Activated naive CD4-positive, alpha-beta T cell treated with anti-CD3 and anti-CD28 coated beads, Interleukin-2, amount 10 ng/mL, durations not matched to agents 7 days and 5 days (primary cell): ENCODE data around the gene CHRNB4.
A peak's percentile ranks its signal among the peaks of the same experiment; 100 is the strongest.
"Not testable (repeated sequence)": the region's sequence is repeated elsewhere in the genome, so short reads cannot be mapped to it uniquely, and the experiment has no call there.

ENCODE experiments used
- CTCF ChIA-PET: fragments of 350-600 bp; sonication (Branson Sonifier 250); formaldehyde crosslinking; loops from one replicate; lab custom pipeline; 2021; ENCODE audit warnings: antibody characterized with exemption; lab: Charles Lee
- DNase-seq: peaks from one replicate; pipeline ENCODE4 v3.0.0-alpha.2; 2020
- H3K27ac Mint-ChIP-seq: one replicate; pipeline ENCODE4 v1.8.0; 2021; ENCODE audit warnings: mild to moderate bottlenecking, moderate library complexity, mixed read lengths
- H3K27me3 Mint-ChIP-seq: one replicate; pipeline ENCODE4 v1.8.0; 2021; ENCODE audit warnings: mild to moderate bottlenecking, mixed read lengths
- H3K36me3 Mint-ChIP-seq: one replicate; pipeline ENCODE4 v1.8.0; 2021; ENCODE audit warnings: mixed read lengths
- H3K4me1 Mint-ChIP-seq: one replicate; pipeline ENCODE4 v1.8.0; 2021; ENCODE audit warnings: mixed read lengths
- H3K4me3 Mint-ChIP-seq: one replicate; pipeline ENCODE4 v1.8.0; 2021; ENCODE audit warnings: mild to moderate bottlenecking, moderate library complexity, mixed read lengths
- H3K9me3 Mint-ChIP-seq: one replicate; pipeline ENCODE4 v1.8.0; 2021; ENCODE audit warnings: mixed read lengths

The CHRNB4 gene

DNA sequence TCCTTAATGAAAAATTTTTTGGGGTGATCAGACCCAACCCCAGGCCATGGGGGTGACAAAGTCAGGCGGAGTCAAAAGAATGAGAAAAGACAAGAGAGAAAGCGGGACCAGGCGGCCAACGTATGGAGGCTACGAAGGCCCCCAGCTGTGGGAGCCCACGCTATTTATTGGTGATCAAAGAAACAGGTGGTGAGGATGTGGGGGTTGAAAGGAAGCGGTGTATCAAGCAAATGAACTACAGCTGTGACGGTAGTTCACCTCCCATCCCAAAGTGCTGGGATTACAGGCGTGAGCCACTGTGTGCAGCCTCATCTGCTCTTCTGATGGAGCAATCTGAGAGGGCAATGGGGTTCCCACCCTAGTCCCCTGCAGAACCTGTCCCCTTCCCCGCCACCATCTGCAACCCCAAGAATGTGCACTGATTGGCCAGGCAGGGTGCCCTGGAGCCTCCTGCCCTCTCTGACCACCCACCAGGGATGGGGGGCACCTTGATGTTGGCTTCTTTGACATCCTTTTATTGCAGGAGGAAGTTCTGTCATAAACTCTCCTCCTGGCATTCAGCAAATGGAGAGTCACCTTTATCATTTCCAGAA is 19.1 kb downstream of the CHRNB4 start:
- no peak for DNase-seq
- Mint-ChIP-seq H3K4me3 (no peak overlapping the region), H3K27ac (no peak overlapping the region), H3K4me1 (peaks cover 20% of the 10 kb centered on the region), H3K27me3 (peaks cover 92% of the 10 kb centered on the region), H3K9me3 (no peaks in the 10 kb centered on the region), H3K36me3 (no peaks in the 10 kb centered on the region)
- CTCF ChIA-PET, result interaction anchor here (0.9 to 1.2 kb wide), 2 partner anchors 16 to 118 kb away, joined by 4 to 5 read pairs; no protein-coding TSS in a partner anchor

DNA sequence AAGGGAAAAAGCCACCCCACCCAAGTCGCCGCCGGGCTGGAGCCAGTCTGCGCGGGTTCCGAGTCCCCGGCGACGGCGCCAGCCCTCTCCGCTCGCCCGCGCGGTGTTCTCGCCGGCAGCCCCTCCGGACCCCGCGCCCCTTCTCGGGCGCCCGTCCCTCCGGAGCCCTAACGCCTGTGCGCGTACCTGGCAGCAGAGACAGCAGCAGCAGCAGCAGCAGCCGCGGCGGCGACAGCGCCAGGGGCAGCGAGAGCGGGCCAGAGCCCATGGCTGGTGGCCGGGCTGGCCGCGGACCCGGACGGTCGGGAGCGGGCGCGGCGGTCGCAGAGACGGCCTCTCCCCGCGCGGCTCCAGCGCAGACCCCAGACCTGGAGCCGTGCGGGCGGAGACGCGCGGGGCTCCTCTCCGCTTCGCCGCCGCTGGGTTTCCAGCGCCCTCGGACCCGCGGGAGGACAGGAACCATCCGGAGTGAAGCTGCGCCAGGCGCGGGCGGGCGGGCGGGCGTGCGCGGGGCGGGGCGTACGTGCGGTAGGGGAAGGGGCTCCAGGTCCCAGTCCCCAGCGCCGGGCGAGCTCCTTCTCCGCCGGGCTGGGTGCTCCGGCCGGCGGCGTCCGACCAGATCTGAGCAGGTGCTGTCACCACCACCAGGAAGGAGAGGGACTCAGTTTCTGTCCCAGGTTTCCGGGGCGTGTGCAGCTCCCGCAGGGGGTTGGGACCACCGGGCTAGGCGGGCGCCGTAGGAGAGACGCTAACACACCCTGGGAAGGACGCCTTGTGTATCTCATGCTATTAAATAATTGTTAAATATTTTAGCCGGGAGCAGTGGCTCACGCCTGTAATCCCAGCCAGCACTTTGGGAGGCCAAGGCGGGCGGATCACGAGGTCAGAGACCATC is 20.2 kb downstream of the CHRNB4 start, which contains the start of gene CHRNA3:
TSS of gene CHRNA3 (minus strand) at position 470 of the 895 bp plus-strand sequence. CDS start at position 268, 202 bp downstream.
- peaks cover 20% of the 10 kb centered on the region for H3K4me1 Mint-ChIP-seq
- peak within 1 kb of the TSS; percentile 29 for H3K4me3 Mint-ChIP-seq
- no peak for DNase-seq
- peaks cover 89% of the 10 kb centered on the region for H3K27me3 Mint-ChIP-seq
- no peaks in the 10 kb centered on the region for H3K36me3 Mint-ChIP-seq
- H3K27ac Mint-ChIP-seq, result no peak within 1 kb of the TSS
- H3K9me3 Mint-ChIP-seq, result no peaks in the 10 kb centered on the region
- CTCF ChIA-PET, result interaction anchor here (0.7 to 3.8 kb wide), 5 partner anchors 18 to 119 kb away, joined by 3 to 29 read pairs (median 4); no protein-coding TSS in a partner anchor

DNA sequence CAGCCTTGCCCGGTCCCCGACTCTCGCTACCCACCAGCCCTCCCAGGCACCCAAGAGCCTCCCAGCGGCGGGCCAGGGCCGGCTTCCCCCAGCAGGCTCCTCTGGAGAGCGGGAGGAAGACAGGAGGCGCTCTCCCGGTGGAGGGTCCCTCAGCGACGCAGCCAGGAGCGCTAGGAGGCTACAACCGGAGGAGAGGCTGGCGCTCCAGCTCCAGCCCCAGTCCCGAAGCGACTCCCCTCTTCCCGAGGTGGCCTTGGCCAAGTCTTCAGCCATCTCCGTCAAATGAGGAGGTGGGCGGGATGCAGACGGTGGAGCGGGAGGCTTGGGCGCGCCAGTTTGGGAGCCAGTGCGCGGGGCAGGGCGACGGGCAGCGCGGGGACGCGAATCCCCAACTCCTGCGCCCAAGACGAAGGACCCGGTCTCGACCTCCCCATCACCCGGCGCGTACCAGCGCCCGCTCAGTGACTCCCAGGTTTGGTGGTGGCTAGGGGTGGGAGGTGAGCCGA is 20.9 kb downstream of the CHRNB4 start:
- CTCF ChIA-PET, result interaction anchor here (1.0 to 3.8 kb wide), 5 partner anchors 11 to 131 kb away, joined by 3 to 29 read pairs (median 4); no protein-coding TSS in a partner anchor
- Mint-ChIP-seq H3K4me3 (no peak overlapping the region), H3K4me1 (peaks cover 20% of the 10 kb centered on the region), H3K27ac (no peak overlapping the region), H3K9me3 (no peaks in the 10 kb centered on the region), H3K27me3 (peaks cover 86% of the 10 kb centered on the region), H3K36me3 (no peaks in the 10 kb centered on the region)
- no peak for DNase-seq

DNA sequence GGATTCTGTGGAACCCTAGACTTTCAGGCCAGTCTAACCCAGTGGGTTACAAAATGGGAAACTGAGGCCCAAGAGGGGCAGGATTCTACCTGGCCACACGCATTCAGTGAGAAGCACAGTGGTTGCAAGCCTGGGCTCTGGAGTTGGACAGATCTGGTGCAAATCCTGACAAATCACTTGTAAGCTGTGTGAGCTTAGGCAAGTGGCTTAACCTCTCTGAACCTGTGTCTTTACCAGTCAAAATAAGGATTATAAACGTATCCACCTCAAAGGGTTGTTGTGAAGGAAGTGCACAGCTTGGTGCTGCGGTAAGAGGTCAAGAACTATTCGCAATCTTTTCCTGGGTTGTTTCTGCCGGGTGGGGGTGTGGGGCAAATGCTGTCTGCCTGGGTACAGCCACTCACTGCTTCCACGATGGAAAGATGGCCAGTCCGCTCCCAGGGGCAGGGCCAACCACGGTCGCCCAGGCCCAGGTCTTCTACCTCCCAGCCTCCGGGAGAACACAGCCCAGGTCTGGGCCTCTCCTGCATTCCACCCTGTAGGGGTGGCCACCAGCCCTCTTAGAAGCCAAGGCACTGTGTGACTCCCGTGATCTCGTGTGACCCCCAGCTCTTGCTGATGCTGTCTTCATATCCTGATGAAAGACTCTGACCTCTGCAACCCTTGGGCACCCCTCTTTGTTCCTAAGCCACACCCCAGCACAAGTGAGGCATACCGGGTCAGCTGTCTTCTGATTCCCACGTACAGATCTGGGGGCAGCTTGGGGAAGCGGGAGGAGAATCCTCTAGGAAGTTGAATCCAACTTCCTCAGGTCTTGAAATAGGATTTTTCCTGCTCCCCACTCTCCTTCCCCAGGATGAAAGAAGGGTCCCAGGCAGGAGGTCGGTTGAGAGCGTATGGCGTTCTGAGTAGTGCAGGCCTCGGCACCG is 21.7 kb downstream of the CHRNB4 start:
- Mint-ChIP-seq H3K4me1 (peaks cover 20% of the 10 kb centered on the region), H3K27me3 (peaks cover 84% of the 10 kb centered on the region), H3K9me3 (no peaks in the 10 kb centered on the region), H3K27ac (no peak overlapping the region), H3K36me3 (no peaks in the 10 kb centered on the region), H3K4me3 (no peak overlapping the region)
- CTCF ChIA-PET, result interaction anchor here (0.6 to 3.8 kb wide), 12 partner anchors 12 to 189 kb away, joined by 3 to 29 read pairs (median 4); partner anchors contain the start of gene CHRNB4
- no peak for DNase-seq

DNA sequence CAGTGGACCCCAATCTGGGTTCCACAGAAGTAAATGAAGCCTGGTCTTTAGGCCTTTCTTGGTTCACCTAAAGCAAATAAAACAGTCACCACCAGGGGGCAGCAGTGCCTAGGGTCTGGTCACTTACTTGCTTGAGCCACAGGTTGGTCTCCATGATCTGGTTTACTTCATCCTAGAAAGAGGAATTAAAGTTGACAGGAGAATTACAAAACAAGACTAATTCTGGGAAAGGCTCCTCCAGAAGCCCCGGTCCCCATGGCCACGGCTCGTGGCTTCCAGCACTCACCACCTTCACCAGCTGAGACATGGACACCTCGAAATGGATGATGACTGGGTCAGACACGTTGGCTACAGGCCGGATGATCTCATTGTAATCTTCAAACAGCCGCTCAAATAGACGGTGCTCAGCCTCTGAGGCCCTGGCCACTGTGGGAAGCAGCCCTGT is 22.5 kb downstream of the CHRNB4 start:
- no peak overlapping the region for H3K4me3 Mint-ChIP-seq
- H3K9me3 Mint-ChIP-seq, result no peaks in the 10 kb centered on the region
- H3K36me3 Mint-ChIP-seq, result no peaks in the 10 kb centered on the region
- CTCF ChIA-PET, result interaction anchor here (0.7 to 3.8 kb wide), 9 partner anchors 18 to 190 kb away, joined by 3 to 29 read pairs (median 4); no protein-coding TSS in a partner anchor
- H3K27me3 Mint-ChIP-seq, result peaks cover 76% of the 10 kb centered on the region
- DNase-seq, result peak; percentile 87
- peaks cover 20% of the 10 kb centered on the region for H3K4me1 Mint-ChIP-seq
- H3K27ac Mint-ChIP-seq, result no peak overlapping the region

DNA sequence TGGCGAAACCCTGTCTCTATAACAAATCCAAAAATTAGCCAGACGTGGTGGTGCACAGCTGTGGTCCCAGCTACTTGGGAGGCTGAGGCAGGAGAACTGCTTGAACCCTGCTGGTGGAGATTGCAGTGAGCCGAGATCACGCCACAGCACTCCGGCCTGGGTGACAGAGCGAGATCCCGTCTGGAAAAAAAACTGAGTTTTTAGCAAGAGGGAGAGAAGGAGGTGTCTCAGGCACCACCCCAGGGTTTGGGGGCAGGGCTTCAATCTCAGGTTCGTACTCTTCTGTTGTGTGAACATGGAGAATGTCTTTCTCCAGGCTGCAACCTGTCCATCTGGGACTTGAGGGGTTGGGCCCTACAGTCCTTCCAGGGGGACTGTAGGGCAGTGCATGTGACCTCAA is 22.9 kb downstream of the CHRNB4 start:
- H3K27me3 Mint-ChIP-seq, result peaks cover 72% of the 10 kb centered on the region
- CTCF ChIA-PET, result interaction anchor here (1.0 to 3.8 kb wide), 3 partner anchors 89 to 123 kb away, joined by 3 to 29 read pairs (median 4); no protein-coding TSS in a partner anchor

DNA sequence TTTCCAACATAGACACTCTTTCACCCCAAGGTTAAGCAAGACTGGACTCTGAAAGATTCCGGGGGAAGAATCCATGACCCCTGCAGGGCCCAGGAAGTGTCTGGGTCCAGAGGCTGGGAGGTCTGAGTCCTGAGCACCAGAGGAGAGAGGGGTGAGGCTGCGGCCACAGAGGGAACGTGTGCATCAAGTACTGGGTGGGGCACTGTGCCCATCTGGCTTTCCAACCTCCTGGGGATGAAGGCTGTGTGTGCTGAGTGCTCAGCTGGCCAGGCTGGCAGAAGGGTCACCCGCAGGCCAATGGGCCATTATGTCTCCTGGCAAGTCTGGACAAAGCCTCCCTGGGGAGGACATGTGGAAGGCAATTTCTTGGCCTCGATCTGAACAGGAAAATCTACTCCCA is 23.5 kb downstream of the CHRNB4 start:
- no peak for DNase-seq
- Mint-ChIP-seq H3K36me3 (no peaks in the 10 kb centered on the region), H3K27me3 (peaks cover 67% of the 10 kb centered on the region), H3K27ac (no peak overlapping the region), H3K4me1 (peaks cover 20% of the 10 kb centered on the region), H3K4me3 (no peak overlapping the region), H3K9me3 (no peaks in the 10 kb centered on the region)
- CTCF ChIA-PET, result interaction anchor here (1.0 to 3.8 kb wide), 3 partner anchors 89 to 123 kb away, joined by 3 to 29 read pairs (median 4); no protein-coding TSS in a partner anchor

More for the DNA sequence above, 22.9 kb downstream of the CHRNB4 start:
- Mint-ChIP-seq H3K9me3 (no peaks in the 10 kb centered on the region), H3K4me1 (peaks cover 20% of the 10 kb centered on the region), H3K36me3 (no peaks in the 10 kb centered on the region), H3K4me3 (no peak overlapping the region), H3K27ac (no peak overlapping the region)
- DNase-seq, result no peak

DNA sequence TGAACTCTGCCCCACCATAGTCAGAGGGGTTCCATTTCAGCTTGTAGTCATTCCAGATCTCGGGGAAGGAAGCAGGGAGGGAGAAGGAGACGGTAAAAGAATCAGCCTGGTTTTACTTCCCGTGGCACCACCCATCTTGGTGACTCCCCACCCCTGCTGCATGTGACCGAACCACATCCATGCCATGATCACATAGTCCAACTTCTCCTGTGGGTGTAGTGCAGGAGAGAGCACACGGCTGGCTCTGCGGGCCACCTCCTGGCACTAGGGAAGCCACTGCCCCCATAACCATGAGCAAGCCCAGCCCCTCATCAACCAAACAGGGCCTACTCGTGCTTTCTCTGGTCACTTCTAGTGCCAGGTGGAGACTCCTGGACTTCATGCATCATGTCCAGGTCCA is 23.9 kb downstream of the CHRNB4 start:
- no peak overlapping the region for H3K4me3 Mint-ChIP-seq
- H3K27me3 Mint-ChIP-seq, result peaks cover 62% of the 10 kb centered on the region
- H3K27ac Mint-ChIP-seq, result no peak overlapping the region
- CTCF ChIA-PET, result interaction anchor here (1.0 kb wide), 2 partner anchors 90 to 124 kb away, joined by 3 to 4 read pairs; no protein-coding TSS in a partner anchor
- peaks cover 19% of the 10 kb centered on the region for H3K4me1 Mint-ChIP-seq
- H3K9me3 Mint-ChIP-seq, result no peaks in the 10 kb centered on the region
- H3K36me3 Mint-ChIP-seq, result no peaks in the 10 kb centered on the region
- no peak for DNase-seq

DNA sequence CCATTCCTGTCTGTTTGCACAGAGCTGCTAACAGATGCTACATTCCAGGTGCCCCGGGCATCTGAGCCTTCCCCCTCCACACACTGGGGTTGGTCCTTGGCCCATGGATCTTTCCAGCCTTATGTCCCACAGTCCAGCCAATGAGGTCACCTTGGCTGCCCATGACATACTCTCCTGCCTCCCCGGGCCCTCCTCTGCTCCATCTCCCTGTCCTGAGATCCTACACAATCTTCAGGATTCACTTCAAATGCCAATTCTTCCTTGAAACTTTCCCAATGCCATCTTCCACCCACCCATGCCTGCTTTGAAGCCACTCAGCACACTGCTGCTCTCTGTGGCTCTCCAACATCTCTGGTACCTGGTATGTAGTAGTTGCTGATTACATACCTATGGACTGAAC is 24.5 kb downstream of the CHRNB4 start:
- H3K27me3 Mint-ChIP-seq, result peaks cover 56% of the 10 kb centered on the region

DNA sequence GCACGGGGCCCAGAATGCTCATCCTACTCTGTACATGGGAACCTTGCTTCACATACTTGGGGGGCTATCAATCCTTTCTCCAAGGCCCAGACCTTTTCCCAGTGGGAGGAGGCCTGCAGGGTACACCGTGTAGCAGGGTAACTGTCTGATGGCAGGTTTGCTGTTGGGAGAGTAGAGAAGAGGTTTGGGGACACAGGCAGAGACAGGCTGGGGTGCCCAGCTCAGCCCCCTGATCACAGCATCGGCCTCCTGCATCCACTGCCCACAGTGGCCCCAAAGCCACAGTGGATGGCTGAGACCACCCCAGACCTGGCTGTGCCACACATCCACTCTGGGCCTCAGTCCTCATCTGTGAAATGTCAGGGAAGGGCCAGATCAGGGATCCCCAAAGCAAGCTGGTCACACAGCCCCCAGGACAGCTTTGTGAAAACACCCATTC is 25.8 kb downstream of the CHRNB4 start:
- H3K27me3 Mint-ChIP-seq, result peaks cover 44% of the 10 kb centered on the region
- no peaks in the 10 kb centered on the region for H3K36me3 Mint-ChIP-seq
- peak overlapping the region; percentile 42 for H3K27ac Mint-ChIP-seq
- no peaks in the 10 kb centered on the region for H3K9me3 Mint-ChIP-seq
- no peak for DNase-seq
- no peak overlapping the region for H3K4me3 Mint-ChIP-seq
- peaks cover 8% of the 10 kb centered on the region for H3K4me1 Mint-ChIP-seq
- CTCF ChIA-PET, result interaction anchor here (2.7 kb wide), 1 partner anchor 95 kb away, joined by 11 read pairs; no protein-coding TSS in a partner anchor

More for the DNA sequence above, 24.5 kb downstream of the CHRNB4 start:
- no peak overlapping the region for H3K4me3 Mint-ChIP-seq
- peaks cover 14% of the 10 kb centered on the region for H3K4me1 Mint-ChIP-seq
- DNase-seq, result no peak
- no peaks in the 10 kb centered on the region for H3K9me3 Mint-ChIP-seq
- H3K36me3 Mint-ChIP-seq, result no peaks in the 10 kb centered on the region
- no peak overlapping the region for H3K27ac Mint-ChIP-seq
- CTCF ChIA-PET, result interaction anchor here (2.7 kb wide), 1 partner anchor 93 kb away, joined by 11 read pairs; no protein-coding TSS in a partner anchor

DNA sequence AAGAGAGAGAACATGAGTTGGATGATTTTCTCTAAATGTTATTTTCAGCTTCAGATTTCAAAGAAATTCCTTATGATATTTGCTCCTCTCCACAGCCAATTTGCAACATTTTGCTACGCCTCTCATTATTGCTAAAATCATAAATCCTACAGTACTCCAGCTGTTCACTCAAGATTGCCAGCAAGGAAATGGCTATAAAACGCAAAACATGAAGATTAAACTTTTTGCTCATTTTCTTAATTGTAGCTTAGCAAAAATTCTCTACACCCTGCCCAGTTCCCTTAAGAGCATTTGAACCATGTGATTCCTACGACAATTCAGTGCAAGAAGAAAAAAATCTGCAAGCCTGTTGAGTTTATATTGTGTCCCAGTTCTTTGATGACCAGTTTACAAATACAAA is 27.0 kb downstream of the CHRNB4 start:
- CTCF ChIA-PET, result interaction anchor here (2.7 kb wide), 1 partner anchor 96 kb away, joined by 11 read pairs; no protein-coding TSS in a partner anchor
- no peak overlapping the region for H3K27ac Mint-ChIP-seq
- DNase-seq, result no peak
- H3K4me3 Mint-ChIP-seq, result no peak overlapping the region
- no peaks in the 10 kb centered on the region for H3K9me3 Mint-ChIP-seq
- peaks cover 5% of the 10 kb centered on the region for H3K4me1 Mint-ChIP-seq
- no peaks in the 10 kb centered on the region for H3K36me3 Mint-ChIP-seq
- peaks cover 32% of the 10 kb centered on the region for H3K27me3 Mint-ChIP-seq

DNA sequence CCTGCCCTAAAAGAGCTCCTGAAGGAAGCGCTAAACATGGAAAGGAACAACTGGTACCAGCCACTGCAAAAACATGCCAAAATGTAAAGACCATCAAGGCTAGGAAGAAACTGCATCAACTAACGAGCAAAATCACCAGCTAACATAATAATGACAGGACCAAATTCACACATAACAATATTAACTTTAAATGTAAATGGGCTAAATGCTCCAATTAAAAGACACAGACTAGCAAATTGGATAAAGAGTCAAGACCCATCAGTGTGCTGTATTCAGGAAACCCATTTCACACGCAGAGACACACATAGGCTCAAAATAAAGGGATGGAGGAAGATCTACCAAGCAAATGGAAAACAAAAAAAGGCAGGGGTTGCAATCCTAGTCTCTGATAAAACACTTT is 31.5 kb downstream of the CHRNB4 start:
- H3K9me3 Mint-ChIP-seq, H3K4me3 Mint-ChIP-seq, H3K36me3 Mint-ChIP-seq, CTCF ChIA-PET, DNase-seq, H3K4me1 Mint-ChIP-seq, H3K27ac Mint-ChIP-seq: not testable (repeated sequence)
- peaks cover 24% of the 10 kb centered on the region for H3K27me3 Mint-ChIP-seq

DNA sequence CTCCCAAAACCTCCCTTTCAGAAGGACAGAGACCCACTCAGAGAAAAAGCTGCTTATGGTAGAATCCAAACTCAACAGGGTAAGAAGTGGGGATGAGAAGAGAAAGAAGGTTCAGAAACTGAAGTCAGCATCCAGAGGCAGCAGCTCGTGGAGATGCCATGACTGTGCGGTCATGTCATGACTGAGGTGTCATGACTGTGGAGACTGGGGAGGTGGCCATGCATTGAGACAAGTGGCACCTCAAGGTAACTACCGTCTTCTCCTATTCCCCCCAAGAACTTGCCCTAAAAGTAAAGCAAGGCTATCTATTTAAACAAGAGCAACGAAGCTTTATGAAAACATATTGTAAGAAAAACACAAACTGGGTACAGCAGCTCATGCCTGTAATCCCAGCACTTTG is 35.3 kb downstream of the CHRNB4 start:
- no peak overlapping the region for H3K27ac Mint-ChIP-seq
- CTCF ChIA-PET, result no interaction called here
- no peaks in the 10 kb centered on the region for H3K9me3 Mint-ChIP-seq
- no peaks in the 10 kb centered on the region for H3K4me1 Mint-ChIP-seq
- no peaks in the 10 kb centered on the region for H3K36me3 Mint-ChIP-seq
- DNase-seq, result no peak
- H3K27me3 Mint-ChIP-seq, result peaks cover 27% of the 10 kb centered on the region
- H3K4me3 Mint-ChIP-seq, result no peak overlapping the region
